Measurements from ENCODE around the gene LRP1B. TPM values are rescaled to one million over a fixed set of nuclear protein-coding genes. Genes with fewer than 3 reads are reported as not detected.

LRP1B gene
- total RNA-seq, 2 donors from 2014 or later: 0.79 to 1.8 TPM

- no peaks in the 10 kb centered on the region for H3K36me3 Mint-ChIP-seq (ENCODE audit: low read depth)
- 83% methylated on average over 1 of the region's 1 CpG; no CpG with 5 or more reads in 1 of the 2 experiments for WGBS, 2 experiments (ENCODE audit: insufficient coverage in 1 of 2, insufficient read length in 1 of 2)
- H3K9me3 Mint-ChIP-seq: no peaks in the 10 kb centered on the region
- no peak for DNase-seq
- Histone ChIP-seq H3K27ac (ENCODE audit: low read depth, low read length) (no peak overlapping the region), H3K27me3 (ENCODE audit: control insufficient read depth, insufficient read depth, low read length, poor library complexity, severe bottlenecking) (no peaks in the 10 kb centered on the region), H3K9ac (ENCODE audit: extremely low read depth, low read length, poor library complexity, severe bottlenecking) (no peak overlapping the region), H3K4me1 (ENCODE audit: control insufficient read depth, insufficient read depth, low read length) (peaks cover 2% of the 10 kb centered on the region), H3K9me3 (ENCODE audit: control insufficient read depth, low read length) (no peaks in the 10 kb centered on the region), H3K4me3 (ENCODE audit: low read length) (no peak overlapping the region), H3K36me3 (ENCODE audit: control insufficient read depth, insufficient read depth, low read length) (no peaks in the 10 kb centered on the region)
- TF ChIP-seq CTCF (conservative IDR thresholded peaks at IDR 0.05): no peak
- H3K27me3 Mint-ChIP-seq (ENCODE audit: insufficient read depth): no peaks in the 10 kb centered on the region
- H3K27ac Mint-ChIP-seq: no peak overlapping the region
- H3K4me3 Mint-ChIP-seq: no peak overlapping the region
- no peaks in the 10 kb centered on the region for H3K4me1 Mint-ChIP-seq
Observed at GRCh38 chr2:141654311-141654710, 476.5 kb downstream of the LRP1B start.

GRCh38 chr2:141653184-141653583 lies 477.6 kb downstream of the LRP1B start:
- Mint-ChIP-seq H3K4me1 (no peaks in the 10 kb centered on the region), H3K27ac (no peak overlapping the region), H3K27me3 (ENCODE audit: insufficient read depth) (no peaks in the 10 kb centered on the region), H3K36me3 (ENCODE audit: low read depth) (no peaks in the 10 kb centered on the region), H3K9me3 (no peaks in the 10 kb centered on the region), H3K4me3 (no peak overlapping the region)
- H3K36me3 ChIP-seq (ENCODE audit: control insufficient read depth, insufficient read depth, low read length): no peaks in the 10 kb centered on the region
- no peak overlapping the region for H3K4me3 ChIP-seq (ENCODE audit: low read length)
- peaks cover 2% of the 10 kb centered on the region for H3K4me1 ChIP-seq (ENCODE audit: control insufficient read depth, insufficient read depth, low read length)
- TF ChIP-seq CTCF (conservative IDR thresholded peaks at IDR 0.05): no peak
- no peaks in the 10 kb centered on the region for H3K9me3 ChIP-seq (ENCODE audit: control insufficient read depth, low read length)
- no peaks in the 10 kb centered on the region for H3K27me3 ChIP-seq (ENCODE audit: control insufficient read depth, insufficient read depth, low read length, poor library complexity, severe bottlenecking)
- WGBS, 2 experiments (ENCODE audit: insufficient coverage in 1 of 2, insufficient read length in 1 of 2): 91 to 92% methylated on average over 2 of the region's 2 CpGs
- H3K27ac ChIP-seq (ENCODE audit: low read depth, low read length): no peak overlapping the region
- H3K9ac ChIP-seq (ENCODE audit: extremely low read depth, low read length, poor library complexity, severe bottlenecking): no peak overlapping the region
- no peak for DNase-seq

DNA sequence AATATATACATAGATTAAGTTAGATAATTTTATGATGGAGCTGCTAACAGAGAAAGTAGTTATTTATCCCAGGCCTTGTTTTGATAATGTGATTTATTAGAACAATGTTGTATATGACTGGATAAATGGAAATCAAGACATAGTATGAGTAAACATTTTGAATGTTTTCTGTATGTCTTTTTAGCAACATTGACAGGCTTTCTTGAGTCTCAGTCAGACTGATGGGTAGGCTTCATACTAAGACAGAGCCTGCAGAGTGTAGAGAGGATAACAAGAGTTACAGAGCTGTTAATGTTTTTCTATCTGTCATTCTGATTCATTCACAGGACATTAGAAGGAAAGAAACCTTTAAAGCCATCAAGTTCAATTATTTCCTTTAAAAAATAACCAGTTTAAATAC lies 478.5 kb downstream of the LRP1B start:
- Histone ChIP-seq H3K27me3 (ENCODE audit: control insufficient read depth, insufficient read depth, low read length, poor library complexity, severe bottlenecking) (no peaks in the 10 kb centered on the region), H3K9me3 (ENCODE audit: control insufficient read depth, low read length) (no peaks in the 10 kb centered on the region), H3K9ac (ENCODE audit: extremely low read depth, low read length, poor library complexity, severe bottlenecking) (no peak overlapping the region), H3K36me3 (ENCODE audit: control insufficient read depth, insufficient read depth, low read length) (no peaks in the 10 kb centered on the region), H3K4me3 (ENCODE audit: low read length) (no peak overlapping the region), H3K27ac (ENCODE audit: low read depth, low read length) (no peak overlapping the region), H3K4me1 (ENCODE audit: control insufficient read depth, insufficient read depth, low read length) (peaks cover 2% of the 10 kb centered on the region)
- H3K4me3 Mint-ChIP-seq: no peak overlapping the region
- H3K36me3 Mint-ChIP-seq (ENCODE audit: low read depth): no peaks in the 10 kb centered on the region
- no peaks in the 10 kb centered on the region for H3K4me1 Mint-ChIP-seq
- H3K9me3 Mint-ChIP-seq: no peaks in the 10 kb centered on the region
- H3K27ac Mint-ChIP-seq: no peak overlapping the region
- DNase-seq: no peak
- no peak for TF ChIP-seq CTCF (conservative IDR thresholded peaks at IDR 0.05)
- H3K27me3 Mint-ChIP-seq (ENCODE audit: insufficient read depth): no peaks in the 10 kb centered on the region
